Fibroblast of skin of left biceps (primary cell): ENCODE data around the gene SLC6A16.
A peak's percentile ranks its signal among the peaks of the same experiment; 100 is the strongest.
"Not testable (repeated sequence)": the region's sequence is repeated elsewhere in the genome, so short reads cannot be mapped to it uniquely, and the experiment has no call there.

Experiments used
- DNase-seq, 2 experiments: peaks; one replicate each; pipeline ENCODE4 v3.0.0-alpha.2; 2013; ENCODE audit warnings: low read depth in 2 of 2

Gene SLC6A16

DNA sequence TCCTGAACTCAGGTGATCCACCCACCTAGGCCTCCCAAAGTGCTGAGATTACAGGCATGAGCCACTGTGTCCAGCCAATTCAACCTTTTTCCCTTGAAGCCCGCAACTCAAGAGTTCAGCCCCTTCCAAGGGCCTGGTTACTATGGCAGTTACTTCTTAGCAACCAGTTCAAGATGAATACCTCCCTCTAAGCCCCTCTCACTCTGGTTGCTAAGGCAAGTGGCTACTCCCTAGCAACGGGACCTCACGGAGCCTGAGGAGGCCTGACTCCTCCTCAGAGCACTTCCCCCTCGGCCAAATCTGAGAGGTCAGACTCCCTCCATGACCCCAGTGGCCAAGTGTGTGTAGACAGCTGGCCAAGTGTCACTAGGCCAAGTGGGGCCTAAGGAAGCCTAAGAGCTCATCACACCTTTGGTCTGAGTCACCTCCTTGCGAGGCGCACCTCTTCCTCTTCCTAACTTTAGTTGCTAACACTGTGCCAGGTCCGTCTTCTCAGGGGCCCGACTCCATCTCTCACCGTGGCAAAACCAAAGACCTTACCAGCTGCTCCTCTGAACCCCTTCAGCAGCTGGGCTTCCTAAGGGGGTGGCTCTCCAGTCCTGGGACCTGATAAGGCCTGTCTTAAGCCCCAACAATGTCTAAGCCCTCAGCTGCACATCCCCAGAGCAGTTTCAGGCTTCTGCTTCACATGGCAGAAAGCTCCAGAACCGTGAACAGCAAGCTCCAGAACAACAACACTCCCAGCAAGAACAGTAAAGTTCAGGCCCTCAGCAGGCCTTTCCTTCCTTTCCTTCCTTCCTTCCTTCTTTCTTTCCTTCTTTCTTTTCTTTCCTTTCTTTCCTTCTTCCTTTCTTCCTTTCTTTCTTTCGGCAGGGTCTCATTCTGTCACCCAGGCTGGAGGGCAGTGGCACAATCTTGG lies 19.8 kb upstream of the SLC6A16 start:
- DNase-seq: no peak

- DNase-seq: no peak
These were observed 18.1 kb upstream of the SLC6A16 start for GRCh38 chr19:49343123-49343522.

GRCh38 chr19:49342291-49342721 lies 17.3 kb upstream of the SLC6A16 start:
- no peak for DNase-seq

GRCh38 chr19:49340865-49341718 lies 16.1 kb upstream of the SLC6A16 start:
- no peak for DNase-seq

DNA sequence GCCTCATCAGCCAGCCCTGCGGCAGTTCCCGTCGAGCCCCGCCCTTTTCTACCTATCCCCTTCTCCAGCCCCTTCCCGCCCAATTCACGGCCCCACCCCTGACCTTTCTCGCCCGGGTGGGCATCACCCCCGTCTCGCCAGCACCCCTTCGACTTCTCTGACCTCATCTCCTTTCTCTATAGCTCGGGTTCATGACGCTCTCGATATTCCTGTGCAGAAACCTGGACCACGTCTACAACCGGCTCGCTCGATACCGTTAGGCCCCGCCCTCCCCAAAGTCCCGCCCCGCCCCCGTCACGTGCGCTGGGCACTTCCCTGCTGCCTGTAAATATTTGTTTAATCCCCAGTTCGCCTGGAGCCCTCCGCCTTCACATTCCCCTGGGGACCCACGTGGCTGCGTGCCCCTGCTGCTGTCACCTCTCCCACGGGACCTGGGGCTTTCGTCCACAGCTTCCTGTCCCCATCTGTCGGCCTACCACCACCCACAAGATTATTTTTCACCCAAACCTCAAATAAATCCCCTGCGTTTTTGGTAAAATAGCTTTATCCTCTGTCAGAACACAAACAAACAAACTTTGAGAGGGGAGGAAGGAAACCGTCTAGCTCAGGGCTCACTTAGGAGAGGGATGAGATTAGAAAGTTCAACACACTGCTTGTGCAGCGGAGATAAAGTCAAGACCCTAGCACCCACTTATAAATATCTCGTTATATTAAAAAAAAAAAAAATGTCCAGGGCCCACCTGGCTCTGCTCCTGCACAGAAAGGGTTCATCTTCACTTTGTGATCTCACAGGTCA lies 15.3 kb upstream of the SLC6A16 start:
- no peak for DNase-seq

GRCh38 chr19:49339301-49340068 lies 14.5 kb upstream of the SLC6A16 start:
- DNase-seq: peak; percentile 64 to 67

GRCh38 chr19:49338691-49339300 lies 13.8 kb upstream of the SLC6A16 start:
- DNase-seq: no peak

DNA sequence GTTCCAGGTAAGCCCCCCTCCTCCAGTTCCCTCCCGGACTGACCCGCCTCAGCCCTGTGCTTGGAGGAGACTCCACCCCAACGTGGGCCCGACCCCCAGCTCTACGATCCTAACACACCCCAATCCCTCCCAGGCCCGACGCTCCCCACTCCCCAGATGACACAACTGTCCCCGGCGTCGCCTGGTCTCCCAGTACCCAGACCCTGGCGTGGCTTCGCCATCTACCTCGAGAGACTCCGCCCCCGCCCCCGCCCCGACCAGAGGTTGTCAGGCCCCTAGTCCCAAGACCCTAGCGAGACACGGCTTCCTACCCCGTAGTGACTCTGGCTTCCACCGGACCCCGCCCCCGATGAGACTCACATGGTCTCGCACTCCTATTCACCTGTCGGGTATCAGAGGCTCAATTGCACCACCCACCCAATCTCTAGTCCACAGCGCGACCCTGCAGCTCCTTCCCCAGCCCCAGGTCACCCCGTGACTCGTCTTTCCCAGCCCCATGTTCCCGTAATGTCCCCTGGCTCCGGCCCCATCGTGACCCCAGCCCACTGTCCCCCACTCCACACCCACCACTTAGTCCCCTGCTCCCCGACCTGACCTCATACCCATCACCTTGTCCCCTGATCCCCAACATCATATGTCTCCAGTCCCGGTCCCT lies 13.2 kb upstream of the SLC6A16 start:
- no peak for DNase-seq

DNA sequence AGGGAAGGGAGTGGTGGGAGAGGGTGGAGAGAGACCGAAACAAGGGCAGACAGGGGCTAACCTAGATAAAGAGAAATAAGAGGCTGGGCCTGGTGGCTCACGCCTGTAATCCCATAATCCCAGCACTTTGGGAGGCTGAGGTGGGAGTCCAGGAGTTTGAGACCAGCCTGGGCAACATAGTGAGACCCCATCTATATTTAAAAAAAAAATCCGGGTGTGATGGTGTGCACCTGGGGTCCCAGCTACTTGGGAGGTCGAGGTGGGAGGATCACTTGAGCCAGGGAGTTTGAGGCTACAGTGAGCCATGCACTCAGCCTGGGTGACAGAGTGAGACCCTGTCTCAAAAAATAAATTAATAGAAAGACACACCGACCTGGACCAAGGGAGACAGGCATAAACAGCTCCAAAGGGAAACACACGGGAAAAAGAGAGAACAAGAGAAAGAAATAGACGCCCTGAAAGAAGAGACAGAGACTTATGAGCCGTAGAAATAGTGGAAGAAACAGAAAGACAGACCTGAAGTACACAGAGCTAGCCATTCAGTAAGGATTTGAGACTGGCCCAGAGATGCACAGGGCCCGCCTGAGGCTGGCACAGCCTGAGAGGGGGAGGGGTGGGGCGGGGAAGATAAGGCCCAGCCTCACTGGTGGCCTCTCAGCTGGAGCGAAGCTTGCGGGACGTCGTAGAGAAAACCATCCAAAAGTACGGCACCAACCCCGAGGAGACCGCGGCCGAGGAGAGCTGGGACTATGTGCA lies 12.5 kb upstream of the SLC6A16 start:
- DNase-seq: no peak

- no peak for DNase-seq
These were observed 11.7 kb upstream of the SLC6A16 start for GRCh38 chr19:49336482-49337266.

DNA sequence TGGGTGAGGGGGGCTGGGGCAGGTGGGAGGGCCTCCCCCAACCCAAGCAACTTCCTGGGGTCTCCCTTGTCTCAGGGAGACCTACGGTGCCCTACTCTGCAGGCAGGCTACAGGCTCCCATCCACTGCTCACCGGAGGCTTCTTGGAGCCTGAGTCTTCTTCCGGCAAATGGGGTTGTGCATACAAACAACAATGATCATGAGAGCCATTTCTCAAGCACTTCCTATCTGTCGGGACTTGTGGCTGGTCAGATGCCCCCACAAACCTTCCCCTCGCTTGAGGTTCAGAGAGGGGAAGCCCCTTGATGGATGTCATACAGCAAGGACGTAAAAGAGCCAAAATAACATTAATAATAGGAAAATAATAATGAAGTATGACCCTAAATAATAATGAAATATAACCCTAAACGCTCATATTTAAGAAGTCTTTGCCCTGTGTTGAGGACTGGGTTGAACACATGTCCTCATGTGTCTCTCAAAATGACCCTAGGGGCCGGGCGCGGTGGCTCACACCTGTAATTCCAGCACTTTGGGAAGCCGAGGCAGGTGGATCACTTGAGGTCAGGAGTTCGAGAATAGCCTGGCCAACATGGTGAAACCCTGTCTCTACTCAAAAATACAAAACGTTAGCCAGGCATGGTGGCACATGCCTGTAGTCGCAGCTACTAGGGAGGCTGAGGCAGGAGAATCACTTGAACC lies 10.9 kb upstream of the SLC6A16 start:
- DNase-seq: no peak

GRCh38 chr19:49335071-49335783 lies 10.2 kb upstream of the SLC6A16 start, which contains the start of gene CD37:
Gene CD37, plus strand, starts transcription at chr19:49335406. Its CDS starts 135 bp downstream, at chr19:49335541.
- no peak for DNase-seq

- DNase-seq: no peak
These were observed 8.9 kb upstream of the SLC6A16 start for GRCh38 chr19:49333811-49334288.

- no peak for DNase-seq
These were observed 8.4 kb upstream of the SLC6A16 start for GRCh38 chr19:49333418-49333805.

DNA sequence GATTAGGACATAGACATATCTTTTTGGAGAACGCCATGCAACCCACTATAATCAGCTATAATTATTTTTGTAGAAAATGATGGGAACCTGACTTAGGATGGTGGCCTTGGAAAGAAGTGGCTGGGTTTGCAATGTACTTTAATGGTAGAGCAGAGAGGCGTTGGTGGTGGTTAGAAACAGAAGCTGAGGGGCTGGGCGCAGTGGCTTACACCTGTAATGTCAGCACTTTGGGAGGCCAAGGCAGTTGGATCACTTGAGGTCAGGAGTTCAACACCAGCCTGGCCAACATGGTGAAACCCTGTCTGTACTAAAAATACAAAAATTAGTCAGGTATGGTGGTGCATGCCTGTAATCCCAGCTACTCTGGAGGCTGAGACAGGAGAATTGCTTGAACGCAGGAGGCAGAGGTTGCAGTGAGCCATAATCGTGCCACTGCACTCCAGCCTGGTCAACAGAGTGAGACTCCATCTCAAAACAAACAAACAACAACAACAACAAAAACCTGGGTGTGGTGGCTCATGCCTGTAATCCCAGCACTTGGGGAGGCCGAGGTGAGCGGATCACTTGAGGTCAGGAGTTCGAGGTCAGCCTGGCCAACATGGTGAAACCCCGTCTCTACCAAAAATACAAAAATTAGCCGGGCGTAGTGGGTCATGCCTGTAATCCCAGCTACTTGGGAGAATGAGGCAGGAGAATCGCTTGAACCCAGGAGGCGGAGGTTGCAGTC lies 7.9 kb upstream of the SLC6A16 start:
- DNase-seq: not testable (repeated sequence)

DNA sequence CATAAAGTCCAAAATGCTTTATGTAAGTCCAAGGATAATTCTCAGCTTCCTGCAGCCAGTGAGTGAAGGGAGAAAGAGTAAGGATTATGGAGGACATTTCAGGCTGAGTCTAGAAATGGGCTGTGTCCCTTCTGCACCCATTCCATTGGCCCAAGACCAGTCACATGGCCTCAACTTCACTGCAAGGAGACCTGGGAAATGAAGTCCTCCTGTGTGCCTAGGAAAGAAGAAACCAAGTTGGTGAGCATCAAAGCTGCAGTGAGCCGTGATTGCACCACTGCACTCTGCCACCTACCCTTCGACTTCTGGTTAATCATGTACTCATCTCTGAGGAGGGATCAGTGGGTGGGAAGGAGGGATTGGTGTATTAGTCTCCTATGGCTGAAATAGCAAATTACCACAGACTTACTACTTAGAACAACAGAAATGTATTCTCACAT lies 6.6 kb upstream of the SLC6A16 start:
- no peak for DNase-seq
